Transverse colon (tissue), 4 donors: ENCODE results near the gene PADI2. TPM values are rescaled to one million over a fixed set of nuclear protein-coding genes. Genes with fewer than 3 reads are reported as not detected.

Experiments
- DNase-seq: peaks from one replicate; pipeline ENCODE4 v3.0.0-alpha.2; 2019
- H3K27ac ChIP-seq, 4 donors: fragments of 200-600 bp; sonication (generic); 2 replicates each; pipeline ENCODE4 v1.5.1; 2016 to 2018; ENCODE audit warnings: inconsistent platforms in 4 of 4
- H3K27me3 ChIP-seq: fragments of 200-600 bp; sonication (generic); 2 replicates; pipeline ENCODE4 v1.5.1; 2017; ENCODE audit warnings: inconsistent platforms
- H3K36me3 ChIP-seq, 4 donors: fragments of 200-600 bp; sonication (generic); 2 replicates each; pipeline ENCODE4 v1.5.1; 2017 to 2019; ENCODE audit warnings: inconsistent platforms in 4 of 4
- H3K4me1 ChIP-seq, 4 donors: fragments of 200-600 bp; sonication (generic); 2 replicates each; pipeline ENCODE4 v1.5.1; 2017 to 2020; ENCODE audit warnings: inconsistent platforms in 4 of 4
- H3K4me3 ChIP-seq, 4 donors: fragments of 200-600 bp; sonication (generic); 1 replicate in 1 of 4; 2 replicates in 3 of 4; pipeline versions ENCODE4 v1.5.1 to v1.6.1; 2017 to 2019; ENCODE audit warnings: inconsistent platforms in 4 of 4
- H3K9me3 ChIP-seq, 2 donors: fragments of 200-600 bp; sonication (generic); 2 replicates each; pipeline ENCODE4 v1.5.1; 2017 to 2019; ENCODE audit warnings: inconsistent platforms in 2 of 2
- EP300 ChIP-seq: sonication (generic); formaldehyde crosslinking; IDR thresholded peaks from one replicate; pipeline ENCODE4 v1.6.1; 2017; ENCODE audit warnings: antibody characterized with exemption, low read depth
- POLR2A ChIP-seq: fragments of 450-650 bp; IDR thresholded peaks from one replicate; pipeline ENCODE4 v1.6.1; 2016; ENCODE audit warnings: antibody characterized with exemption, mild to moderate bottlenecking, moderate library complexity
- POLR2AphosphoS5 ChIP-seq, 3 donors: sonication (generic); formaldehyde crosslinking; IDR thresholded peaks; one replicate each; pipeline ENCODE4 v1.6.1; 2016; ENCODE audit warnings: antibody characterized with exemption in 3 of 3
- WGBS, 2 donors: methylation state at CpG; one replicate each; pipeline ENCODE4 v1.1.5; 2018; ENCODE audit warnings: low coverage in 1 of 2; 5-methylcytosine and 5-hydroxymethylcytosine counted together
- in situ Hi-C, 4 donors: fragments of 200-750 bp; cut with MboI; loops; one replicate each; pipeline versions ENCODE4 v1.15.0 to v1.15.1; 2017; ENCODE audit warnings: low sequenced_read_pairs in 3 of 4, low pct_ligation_motif_present in 1 of 4, low pct_unique_long_range_greater_than_20kb in 1 of 4
- intact Hi-C: fragments of 100-400 bp; cut with DNase I; formaldehyde crosslinking; loops from one replicate; pipeline ENCODE4 v1.15.1; 2023; ENCODE audit warnings: low total_unique reads
- total RNA-seq, 4 donors: library from RNA; depleted of rRNA; stranded (reverse); fragments of >200 nt; gene quantifications; one replicate each; pipeline ENCODE4 v1.1.0, GENCODE V29; 2016
- TF ChIP-seq, protein P1 (sequence below), 5 experiments: fragments of 200-600 bp in 3 of 5; fragments of 450-650 bp in 2 of 5; sonication (generic) in 3 of 5; IDR thresholded peaks; 1 replicate in 2 of 5; 2 replicates in 3 of 5; pipeline ENCODE4 v1.5.1; 2016 to 2017; ENCODE audit warnings: antibody characterized with exemption in 5 of 5, inconsistent platforms in 3 of 5, mild to moderate bottlenecking in 2 of 5, moderate library complexity in 1 of 5

Gene PADI2
- total RNA-seq, 4 donors from 2014 or later = 143 to 285 (median 238) TPM

GRCh38 chr1:17137441-17137840, 18.2 kb upstream of the PADI2 start:
- H3K27me3 ChIP-seq = peaks cover 7% of the 10 kb centered on the region
- intact Hi-C loops (no loop called here), in situ Hi-C loops (no loop called here)
- no peak for DNase-seq
- TF ChIP-seq POLR2A = no peak
- no peak for TF ChIP-seq EP300
- no peak for TF ChIP-seq POLR2AphosphoS5 (IDR thresholded peaks at IDR 0.05)
- TF ChIP-seq, protein P1, sequence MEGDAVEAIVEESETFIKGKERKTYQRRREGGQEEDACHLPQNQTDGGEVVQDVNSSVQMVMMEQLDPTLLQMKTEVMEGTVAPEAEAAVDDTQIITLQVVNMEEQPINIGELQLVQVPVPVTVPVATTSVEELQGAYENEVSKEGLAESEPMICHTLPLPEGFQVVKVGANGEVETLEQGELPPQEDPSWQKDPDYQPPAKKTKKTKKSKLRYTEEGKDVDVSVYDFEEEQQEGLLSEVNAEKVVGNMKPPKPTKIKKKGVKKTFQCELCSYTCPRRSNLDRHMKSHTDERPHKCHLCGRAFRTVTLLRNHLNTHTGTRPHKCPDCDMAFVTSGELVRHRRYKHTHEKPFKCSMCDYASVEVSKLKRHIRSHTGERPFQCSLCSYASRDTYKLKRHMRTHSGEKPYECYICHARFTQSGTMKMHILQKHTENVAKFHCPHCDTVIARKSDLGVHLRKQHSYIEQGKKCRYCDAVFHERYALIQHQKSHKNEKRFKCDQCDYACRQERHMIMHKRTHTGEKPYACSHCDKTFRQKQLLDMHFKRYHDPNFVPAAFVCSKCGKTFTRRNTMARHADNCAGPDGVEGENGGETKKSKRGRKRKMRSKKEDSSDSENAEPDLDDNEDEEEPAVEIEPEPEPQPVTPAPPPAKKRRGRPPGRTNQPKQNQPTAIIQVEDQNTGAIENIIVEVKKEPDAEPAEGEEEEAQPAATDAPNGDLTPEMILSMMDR (IDR thresholded peaks at IDR 0.05) = no peak
- H3K4me1 ChIP-seq = no peaks in the 10 kb centered on the region
- 53 to 74% methylated on average over 2 to 6 of the region's 6 CpGs for WGBS, 2 donors
- no peak overlapping the region for H3K4me3 ChIP-seq
- no peaks in the 10 kb centered on the region for H3K36me3 ChIP-seq
- no peak overlapping the region for H3K27ac ChIP-seq
- no peaks in the 10 kb centered on the region for H3K9me3 ChIP-seq

DNA sequence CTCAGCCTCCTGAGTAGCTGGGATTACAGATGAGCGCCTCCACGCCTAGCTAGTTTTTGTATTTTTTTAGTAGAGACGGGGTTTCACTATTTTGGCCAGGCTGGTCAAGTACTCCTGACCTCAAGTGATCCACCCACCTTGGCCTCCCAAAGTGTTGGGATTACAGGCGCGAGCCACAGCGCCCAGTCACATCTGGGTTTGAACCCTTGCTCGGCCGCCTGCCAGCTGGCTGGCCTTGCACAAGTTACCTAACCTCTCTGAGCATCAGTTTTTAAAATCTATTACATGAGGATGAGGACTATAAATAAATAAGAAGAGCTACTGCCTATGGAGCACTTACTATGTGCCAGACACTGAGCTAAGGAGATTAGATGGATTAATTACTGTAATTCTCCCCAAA, 17.7 kb upstream of the PADI2 start:
- no peak overlapping the region for H3K4me3 ChIP-seq
- intact Hi-C loops (no loop called here), in situ Hi-C loops (no loop called here)
- no peak for DNase-seq
- no peaks in the 10 kb centered on the region for H3K4me1 ChIP-seq
- no peak overlapping the region for H3K27ac ChIP-seq
- H3K36me3 ChIP-seq = no peaks in the 10 kb centered on the region
- TF ChIP-seq POLR2A (no peak), POLR2AphosphoS5 (IDR thresholded peaks at IDR 0.05) (no peak), EP300 (no peak)
- TF ChIP-seq, protein P1 (IDR thresholded peaks at IDR 0.05) = no peak
- no peaks in the 10 kb centered on the region for H3K9me3 ChIP-seq
- WGBS, 2 donors = 71% methylated on average over 8 of the region's 8 CpGs; no CpG with 5 or more reads in 1 of the 2 donors
- H3K27me3 ChIP-seq = peaks cover 5% of the 10 kb centered on the region

- H3K4me3 ChIP-seq = no peak overlapping the region
- H3K4me1 ChIP-seq = no peaks in the 10 kb centered on the region
- no peak overlapping the region for H3K27ac ChIP-seq
- intact Hi-C loops (no loop called here), in situ Hi-C loops (no loop called here)
- H3K27me3 ChIP-seq = peaks cover 3% of the 10 kb centered on the region
- TF ChIP-seq POLR2AphosphoS5 (IDR thresholded peaks at IDR 0.05) (no peak), EP300 (no peak), POLR2A (no peak)
- TF ChIP-seq, protein P1 (IDR thresholded peaks at IDR 0.05) = no peak
- H3K36me3 ChIP-seq = no peaks in the 10 kb centered on the region
- no peaks in the 10 kb centered on the region for H3K9me3 ChIP-seq
- 79 to 80% methylated on average over 6 to 13 of the region's 13 CpGs for WGBS, 2 donors
- DNase-seq = no peak
Observed at GRCh38 chr1:17136145-17136544, 16.9 kb upstream of the PADI2 start.

DNA sequence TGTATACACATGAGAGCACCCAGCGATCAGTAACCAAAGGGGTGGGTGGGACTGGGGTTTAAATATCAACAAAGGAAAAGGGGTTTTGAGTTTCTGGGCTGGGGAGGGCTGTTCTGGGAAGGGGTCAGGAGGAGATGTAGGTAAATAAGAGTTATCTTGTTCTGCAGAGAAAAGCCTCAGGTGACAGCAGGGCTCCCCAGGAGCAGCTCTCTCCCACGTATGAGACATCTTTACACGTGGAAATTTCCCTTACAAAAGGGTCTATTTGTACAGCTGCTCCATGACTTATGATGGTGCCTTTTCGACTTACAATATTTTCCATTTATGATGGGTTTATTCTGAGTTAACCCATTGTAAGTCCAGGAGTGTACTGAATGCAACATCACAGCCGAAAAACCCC, 16.3 kb upstream of the PADI2 start:
- H3K4me3 ChIP-seq = no peak overlapping the region
- no peaks in the 10 kb centered on the region for H3K9me3 ChIP-seq
- H3K36me3 ChIP-seq = no peaks in the 10 kb centered on the region
- DNase-seq = no peak
- intact Hi-C loops = no loop called here
- TF ChIP-seq POLR2A (no peak), POLR2AphosphoS5 (IDR thresholded peaks at IDR 0.05) (no peak), EP300 (no peak)
- TF ChIP-seq, protein P1 (IDR thresholded peaks at IDR 0.05) = no peak
- no peaks in the 10 kb centered on the region for H3K4me1 ChIP-seq
- peaks cover 3% of the 10 kb centered on the region for H3K27me3 ChIP-seq
- in situ Hi-C loops = no loop called here
- no peak overlapping the region for H3K27ac ChIP-seq
- 41 to 45% methylated on average over 4 to 5 of the region's 5 CpGs for WGBS, 2 donors
